ENCODE data around the gene CSK. TPM values are rescaled to one million over a fixed set of nuclear protein-coding genes. Genes with fewer than 3 reads are reported as not detected.

The CSK gene
- total and polyA plus RNA-seq, 12 donors: 19.7 to 48.6 (median 24.8) TPM

DNA sequence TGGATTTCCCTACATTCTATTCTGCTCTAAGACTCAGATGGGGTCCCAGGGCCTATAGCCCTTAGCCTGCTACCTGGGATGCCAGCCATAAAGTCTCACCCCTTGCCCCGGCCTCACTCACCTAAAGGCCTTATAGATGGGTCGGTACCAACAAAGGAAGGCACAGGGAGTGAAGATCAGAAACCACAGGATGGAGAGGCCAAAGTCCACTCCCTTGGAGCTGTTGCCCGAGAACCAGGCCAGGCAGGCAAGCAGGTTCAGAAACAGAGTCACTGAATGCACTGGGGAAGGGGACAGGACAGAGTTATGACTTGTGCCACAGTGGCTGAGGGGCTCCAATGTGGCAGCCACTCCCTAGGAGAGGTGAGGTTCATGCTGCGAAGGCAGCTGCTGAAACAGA, 68.5 kb downstream of the CSK start:
- no peak for ATAC-seq
- intact Hi-C loops (cut with DNase I): no loop called here
- no peak for DNase-seq
- TF ChIP-seq CTCF (IDR thresholded peaks at IDR 0.05): no peak
- Histone ChIP-seq H3K36me3 (peaks cover 0 to 96% (median 69%) of the 10 kb centered on the region in 9 donors), H3K27me3 (no peaks in the 10 kb centered on the region), H3K27ac (no peak overlapping the region), H3K4me3 (no peak overlapping the region), H3K4me1 (peaks cover 0 to 14% (median 6%) of the 10 kb centered on the region in 9 donors), H3K9me3 (no peaks in the 10 kb centered on the region)
- 99% methylated on average over 4 of the region's 4 CpGs for WGBS, 2 donors

DNA sequence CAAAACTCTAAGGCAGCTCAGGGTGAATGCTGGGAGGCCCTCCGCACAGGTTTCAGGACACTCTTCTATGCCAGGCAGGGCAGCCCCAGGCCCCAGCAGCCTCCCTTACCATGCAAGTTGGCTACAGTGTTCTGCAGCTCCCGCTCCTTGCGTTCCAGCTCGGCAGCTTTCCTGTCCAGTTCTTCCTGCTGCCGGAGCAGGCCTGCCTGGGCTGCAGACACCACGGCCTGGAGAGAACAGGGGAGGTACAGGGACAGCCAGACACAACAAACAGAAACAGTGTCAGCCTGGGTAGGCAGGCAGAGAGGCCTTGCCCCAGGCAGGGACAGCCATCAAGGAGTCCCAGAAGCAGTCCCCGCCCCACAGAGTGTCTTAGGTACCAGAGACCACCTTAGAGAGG, 70.1 kb downstream of the CSK start:
- no peaks in the 10 kb centered on the region for H3K27me3 ChIP-seq
- intact Hi-C loops (cut with DNase I): no loop called here
- WGBS, 2 donors: 96% methylated on average over 7 of the region's 7 CpGs
- no peak for TF ChIP-seq CTCF (IDR thresholded peaks at IDR 0.05)
- peaks cover 0 to 27% (median 13%) of the 10 kb centered on the region in 9 donors for H3K4me1 ChIP-seq
- no peak overlapping the region for H3K27ac ChIP-seq
- no peaks in the 10 kb centered on the region for H3K9me3 ChIP-seq
- H3K36me3 ChIP-seq: peaks cover 0 to 85% (median 66%) of the 10 kb centered on the region in 9 donors
- DNase-seq (no peak), ATAC-seq (no peak)
- H3K4me3 ChIP-seq: no peak overlapping the region

Small RNA genes lying within 50 kb of the gene (microRNA-seq; reads per million reads assigned to microRNA genes)
- gene MIR4513 (0 reads per million in 2 donors), gene MIR6882 (1.8 to 3.6 reads per million in 2 donors)

Other genes starting within 250 kb of the CSK start
- gene ARID3B, start 240.9 kb upstream of the CSK start, total RNA-seq: 1 to 10 TPM; 1.2 to 3.7 (median 2.4) TPM
- 1 to 10 TPM; 1.4 to 3.0 TPM for gene ARID3B, start 240.9 kb upstream of the CSK start, polyA plus RNA-seq
- gene CLK3, start 166.2 kb upstream of the CSK start, total RNA-seq: 10 to 100 TPM; 40.2 to 52.1 (median 45.2) TPM
- gene CLK3, start 166.2 kb upstream of the CSK start, polyA plus RNA-seq: 10 to 100 TPM; 27.7 to 73.6 TPM
- 10 to 100 TPM; 14.4 to 18.1 (median 15.8) TPM for gene EDC3, start 86.1 kb upstream of the CSK start, total RNA-seq
- gene EDC3, start 86.1 kb upstream of the CSK start, polyA plus RNA-seq: 10 to 100 TPM; 10.4 to 11.9 TPM
- under 1 TPM in 6 of 10 donors, not detected in 4; 0.13 to 0.53 (median 0.42) TPM for gene CYP1A1, start 56.6 kb upstream of the CSK start, total RNA-seq
- gene CYP1A1, start 56.6 kb upstream of the CSK start, polyA plus RNA-seq: under 1 TPM; 0.20 to 0.88 TPM
- under 1 TPM in 1 of 10 donors, not detected in 9; 0.11 TPM for gene CYP1A2, start 33.2 kb upstream of the CSK start, total RNA-seq
- gene CYP1A2, start 33.2 kb upstream of the CSK start, polyA plus RNA-seq: not detected
- gene LMAN1L, start 30.8 kb downstream of the CSK start, total RNA-seq: 10 to 100 TPM in 4 of 10 donors, 1 to 10 TPM in 6; 6.3 to 47.4 (median 9.0) TPM
- gene LMAN1L, start 30.8 kb downstream of the CSK start, polyA plus RNA-seq: 10 to 100 TPM in 1 of 2 donors, under 1 TPM in 1; 0.03 to 18.4 TPM
- gene CPLX3, start 44.5 kb downstream of the CSK start, total RNA-seq: 1 to 10 TPM in 7 of 10 donors, under 1 TPM in 2, not detected in 1; 0.64 to 6.1 (median 1.3) TPM
- gene CPLX3, start 44.5 kb downstream of the CSK start, polyA plus RNA-seq: 10 to 100 TPM in 1 of 2 donors, under 1 TPM in 1; 0.04 to 14.6 TPM
- 10 to 100 TPM; 21.3 to 44.0 (median 24.7) TPM for gene ULK3, start 61.1 kb downstream of the CSK start, total RNA-seq
- gene ULK3, start 61.1 kb downstream of the CSK start, polyA plus RNA-seq: 10 to 100 TPM; 22.5 to 56.3 TPM
- 10 to 100 TPM; 28.0 to 64.3 (median 39.1) TPM for gene SCAMP2, start 91.3 kb downstream of the CSK start, total RNA-seq
- 10 to 100 TPM; 30.9 to 76.7 TPM for gene SCAMP2, start 91.3 kb downstream of the CSK start, polyA plus RNA-seq
- gene MPI, start 108.0 kb downstream of the CSK start, total RNA-seq: 10 to 100 TPM; 39.3 to 86.4 (median 57.4) TPM
- 10 to 100 TPM; 24.4 to 34.3 TPM for gene MPI, start 108.0 kb downstream of the CSK start, polyA plus RNA-seq
- gene FAM219B, start 124.8 kb downstream of the CSK start, total RNA-seq: 100 to 1,000 TPM in 4 of 10 donors, 10 to 100 TPM in 6; 73.1 to 159 (median 98.7) TPM
- gene FAM219B, start 124.8 kb downstream of the CSK start, polyA plus RNA-seq: 10 to 100 TPM; 27.1 to 51.1 TPM
- 1,000 to 10,000 TPM in 9 of 10 donors, 100 to 1,000 TPM in 1; 894 to 1,717 (median 1,286) TPM for gene COX5A, start 156.0 kb downstream of the CSK start, total RNA-seq
- gene COX5A, start 156.0 kb downstream of the CSK start, polyA plus RNA-seq: 1,000 to 10,000 TPM; 1,114 to 1,728 TPM
- 1 to 10 TPM in 7 of 10 donors, under 1 TPM in 3; 0.83 to 3.0 (median 1.3) TPM for gene RPP25, start 174.7 kb downstream of the CSK start, total RNA-seq
- 1 to 10 TPM; 1.8 to 4.6 TPM for gene RPP25, start 174.7 kb downstream of the CSK start, polyA plus RNA-seq
- 1 to 10 TPM in 9 of 10 donors, under 1 TPM in 1; 0.55 to 7.5 (median 3.8) TPM for gene SCAMP5, start 213.5 kb downstream of the CSK start, total RNA-seq
- gene SCAMP5, start 213.5 kb downstream of the CSK start, polyA plus RNA-seq: 1 to 10 TPM in 1 of 2 donors, under 1 TPM in 1; 0.73 to 5.3 TPM
- gene PPCDC, start 241.5 kb downstream of the CSK start, total RNA-seq: 10 to 100 TPM in 1 of 10 donors, 1 to 10 TPM in 9; 3.6 to 11.0 (median 5.8) TPM
- 10 to 100 TPM in 1 of 2 donors, 1 to 10 TPM in 1; 9.9 to 14.6 TPM for gene PPCDC, start 241.5 kb downstream of the CSK start, polyA plus RNA-seq